GM23248 (cell line): Measurements from ENCODE around the gene PSEN2. TPM values are rescaled to one million over a fixed set of nuclear protein-coding genes. Genes with fewer than 3 reads are reported as not detected.

Experiments
- DNase-seq: peaks from one replicate; pipeline ENCODE4 v3.0.0-alpha.2; 2015
- H2AFZ ChIP-seq: fragments of 200-600 bp; sonication (generic); 2 replicates; pipeline ENCODE4 v1.6.1; 2016; ENCODE audit warnings: antibody characterized with exemption
- H3F3A ChIP-seq: fragments of 200-600 bp; sonication (generic); 2 replicates; pipeline ENCODE4 v1.6.1; 2016; ENCODE audit warnings: mild to moderate bottlenecking, antibody characterized with exemption, mixed run types; ENCODE audit not compliant: insufficient read depth
- H3K27ac ChIP-seq: fragments of 200-600 bp; sonication (generic); 2 replicates; pipeline ENCODE4 v1.5.1; 2016; ENCODE audit warnings: mild to moderate bottlenecking
- H3K27me3 ChIP-seq: fragments of 200-600 bp; sonication (generic); replicated peaks from 2 replicates; pipeline ENCODE4 v1.6.1; 2016; ENCODE audit warnings: mild to moderate bottlenecking; ENCODE audit not compliant: insufficient read depth
- H3K36me3 ChIP-seq: fragments of 200-600 bp; sonication (generic); 2 replicates; pipeline ENCODE4 v1.6.1; 2016; ENCODE audit warnings: low read depth, mild to moderate bottlenecking
- H3K4me1 ChIP-seq: fragments of 200-600 bp; sonication (generic); 2 replicates; pipeline ENCODE4 v1.6.1; 2016; ENCODE audit warnings: mild to moderate bottlenecking; ENCODE audit not compliant: insufficient read depth
- H3K4me2 ChIP-seq: fragments of 200-600 bp; sonication (generic); one replicate; pipeline ENCODE4 v1.6.1; 2016; ENCODE audit warnings: mild to moderate bottlenecking; ENCODE audit not compliant: unreplicated experiment
- H3K4me3 ChIP-seq: fragments of 200-600 bp; sonication (generic); 2 replicates; pipeline ENCODE4 v1.5.1; 2016; ENCODE audit warnings: mild to moderate bottlenecking
- H3K79me2 ChIP-seq: fragments of 200-600 bp; sonication (generic); 2 replicates; pipeline ENCODE4 v1.6.1; 2016; ENCODE audit warnings: mild to moderate bottlenecking; ENCODE audit not compliant: insufficient read depth
- H3K9ac ChIP-seq: fragments of 200-600 bp; sonication (generic); 2 replicates; pipeline ENCODE4 v1.6.1; 2016; ENCODE audit warnings: mild to moderate bottlenecking
- H3K9me2 ChIP-seq: fragments of 200-600 bp; sonication (generic); 2 replicates; pipeline ENCODE4 v1.6.1; 2016; ENCODE audit warnings: mixed run types, mild to moderate bottlenecking, moderate library complexity; ENCODE audit not compliant: insufficient read depth
- H3K9me3 ChIP-seq: fragments of 200-600 bp; sonication (generic); one replicate; pipeline ENCODE4 v1.6.1; 2017; ENCODE audit warnings: low read depth
- H4K20me1 ChIP-seq: fragments of 200-600 bp; sonication (generic); 2 replicates; pipeline ENCODE4 v1.6.0; 2016; ENCODE audit not compliant: insufficient read depth
- EZH2 ChIP-seq: fragments of 200-600 bp; sonication (generic); IDR thresholded peaks from 2 replicates; pipeline ENCODE4 v1.6.1; 2018; ENCODE audit warnings: antibody characterized with exemption, mild to moderate bottlenecking; ENCODE audit not compliant: insufficient read depth, poor library complexity, severe bottlenecking
- EZH2phosphoT487 ChIP-seq: fragments of 200-600 bp; sonication (generic); IDR thresholded peaks from 2 replicates; pipeline ENCODE4 v1.6.1; 2018; ENCODE audit warnings: antibody characterized with exemption, moderate library complexity, mild to moderate bottlenecking, low read depth; ENCODE audit not compliant: insufficient read depth
- WGBS, 2 experiments: methylation state at CpG; one replicate each; pipeline ENCODE4 v1.1.6; 2015 to 2017; ENCODE audit warnings: low lambda C conversion rate in 2 of 2, low coverage in 1 of 2; ENCODE audit errors: missing lambda C conversion rate in 2 of 2; 5-methylcytosine and 5-hydroxymethylcytosine counted together
- in situ Hi-C: fragments of 300-500 bp; cut with MboI; formaldehyde crosslinking; loops from 2 replicates; pipeline ENCODE4 v1.15.0; 2020
- polyA plus RNA-seq: library from polyadenylated mRNA; unstranded; fragments of >200 nt; fragmentation: Nextera tagmentation; extraction: Ambion mirVana; gene quantifications from 2 replicates; pipeline ENCODE4 v1.2.1, GENCODE V29; 2016
- total RNA-seq: library from RNA; depleted of rRNA; stranded (reverse); fragments of >200 nt; shearing (Covaris generic); gene quantifications from 2 replicates; pipeline ENCODE4 v1.2.3, GENCODE V29; 2014

Gene PSEN2
- total and polyA plus RNA-seq, 2 experiments from 2014 or later, result 7.5 to 13.9 TPM

- H3K9me3 ChIP-seq, result no peaks in the 10 kb centered on the region
- H3K9ac ChIP-seq, result no peak overlapping the region
- H4K20me1 ChIP-seq, result no peaks in the 10 kb centered on the region
- DNase-seq, result no peak
- no peaks in the 10 kb centered on the region for H3K79me2 ChIP-seq
- peaks cover 18% of the 10 kb centered on the region for H3F3A ChIP-seq
- no peak overlapping the region for H3K27ac ChIP-seq
- H3K36me3 ChIP-seq, result no peaks in the 10 kb centered on the region
- H2AFZ ChIP-seq, result no peak overlapping the region
- H3K9me2 ChIP-seq, result no peaks in the 10 kb centered on the region
- peaks cover 19% of the 10 kb centered on the region for H3K4me1 ChIP-seq
- TF ChIP-seq EZH2phosphoT487, result no peak
- no peak for TF ChIP-seq EZH2
- H3K4me3 ChIP-seq, result no peak overlapping the region
- no peaks in the 10 kb centered on the region for H3K27me3 ChIP-seq
- H3K4me2 ChIP-seq, result no peak overlapping the region
- WGBS, 2 experiments, result 82 to 83% methylated on average over 9 of the region's 9 CpGs
- in situ Hi-C loops, result loop anchor here (25.0 kb wide), 1 partner anchor 612 kb away; no protein-coding TSS in a partner anchor
Measured at GRCh38 chr1:226825037-226825745, 45.2 kb upstream of the PSEN2 start.

GRCh38 chr1:226825746-226826100 lies 44.7 kb upstream of the PSEN2 start:
- DNase-seq, result no peak
- in situ Hi-C loops, result loop anchor here (25.0 kb wide), 1 partner anchor 612 kb away; no protein-coding TSS in a partner anchor
- TF ChIP-seq EZH2 (no peak), EZH2phosphoT487 (no peak)
- Histone ChIP-seq H3K4me2 (no peak overlapping the region), H3K9ac (no peak overlapping the region), H3K9me3 (no peaks in the 10 kb centered on the region), H3K4me1 (peaks cover 18% of the 10 kb centered on the region), H4K20me1 (no peaks in the 10 kb centered on the region), H3K27me3 (no peaks in the 10 kb centered on the region), H3K4me3 (no peak overlapping the region), H3K36me3 (no peaks in the 10 kb centered on the region), H3K9me2 (no peaks in the 10 kb centered on the region), H3K79me2 (no peaks in the 10 kb centered on the region), H3K27ac (no peak overlapping the region), H2AFZ (no peak overlapping the region), H3F3A (peaks cover 12% of the 10 kb centered on the region)
- 96 to 100% methylated on average over 3 of the region's 3 CpGs for WGBS, 2 experiments

GRCh38 chr1:226826479-226827261 lies 43.7 kb upstream of the PSEN2 start:
- WGBS, 2 experiments, result 85 to 88% methylated on average over 19 of the region's 19 CpGs
- no peak overlapping the region for H3K4me2 ChIP-seq
- H3K4me3 ChIP-seq, result no peak overlapping the region
- no peaks in the 10 kb centered on the region for H3K36me3 ChIP-seq
- peaks cover 9% of the 10 kb centered on the region for H3K4me1 ChIP-seq
- no peaks in the 10 kb centered on the region for H3K27me3 ChIP-seq
- no peak for DNase-seq
- peaks cover 6% of the 10 kb centered on the region; the same call in 1 of the 2 replicates for H3F3A ChIP-seq
- no peak overlapping the region for H2AFZ ChIP-seq
- H3K9me2 ChIP-seq, result no peaks in the 10 kb centered on the region
- TF ChIP-seq EZH2 (no peak), EZH2phosphoT487 (no peak)
- in situ Hi-C loops, result loop anchor here (25.0 kb wide), 1 partner anchor 611 kb away; no protein-coding TSS in a partner anchor
- no peaks in the 10 kb centered on the region for H3K79me2 ChIP-seq
- no peak overlapping the region for H3K9ac ChIP-seq
- no peak overlapping the region for H3K27ac ChIP-seq
- H4K20me1 ChIP-seq, result no peaks in the 10 kb centered on the region
- H3K9me3 ChIP-seq, result no peaks in the 10 kb centered on the region

- H3K4me3 ChIP-seq, result peak overlapping the region; percentile 34; the same call in 1 of the 2 replicates
- no peaks in the 10 kb centered on the region for H3K79me2 ChIP-seq
- peak overlapping the region; percentile 91 for H3K9ac ChIP-seq
- in situ Hi-C loops, result loop anchor here (25.0 kb wide), 1 partner anchor 610 kb away; no protein-coding TSS in a partner anchor
- H3K36me3 ChIP-seq, result no peaks in the 10 kb centered on the region
- H3K27ac ChIP-seq, result peak overlapping the region; percentile 10
- H2AFZ ChIP-seq, result peak overlapping the region; percentile 98
- H3K4me2 ChIP-seq, result peak overlapping the region; percentile 84
- peaks cover 7% of the 10 kb centered on the region for H3K4me1 ChIP-seq
- WGBS, 2 experiments, result 19 to 23% methylated on average over 11 of the region's 11 CpGs
- no peak for TF ChIP-seq EZH2
- no peak for TF ChIP-seq EZH2phosphoT487
- no peaks in the 10 kb centered on the region for H3K27me3 ChIP-seq
- no peaks in the 10 kb centered on the region for H3K9me2 ChIP-seq
- H3F3A ChIP-seq, result no peaks in the 10 kb centered on the region
- H4K20me1 ChIP-seq, result no peaks in the 10 kb centered on the region
- DNase-seq, result peak; percentile 68
- no peaks in the 10 kb centered on the region for H3K9me3 ChIP-seq
Measured at GRCh38 chr1:226827458-226827857, 43.0 kb upstream of the PSEN2 start.
